MCF 10A (cell line): ENCODE measurements around the gene GPC5. TPM values are rescaled to one million over a fixed set of nuclear protein-coding genes. Genes with fewer than 3 reads are reported as not detected.
"Not testable (repeated sequence)": the region's sequence is repeated elsewhere in the genome, so short reads cannot be mapped to it uniquely, and the experiment has no call there.

ENCODE experiments used
- BruUV-seq: library from RNA; stranded (reverse); fragments of 400-500 nt; replicated peaks from 2 replicates; lab custom pipeline; 2021; lab: Mats Ljungman, UMichigan
- CTCF ChIA-PET: fragments of 300-600 bp; sonication (Branson Sonifier 250); formaldehyde crosslinking; extraction: SDS; loops from one replicate; lab custom pipeline; 2021; ENCODE audit warnings: antibody characterized with exemption, inconsistent platforms; lab: Yijun Ruan, JAX
- POLR2A ChIA-PET: fragments of 300-600, 350-650 bp; sonication (Branson Sonifier 250); formaldehyde crosslinking; extraction: SDS; loops from one replicate; lab custom pipeline; 2020; ENCODE audit warnings: antibody characterized with exemption, inconsistent platforms; lab: Yijun Ruan, JAX
- DNase-seq: peaks from one replicate; pipeline ENCODE4 v3.0.0-alpha.2; 2018; ENCODE audit not compliant: unreplicated experiment
- H3K27ac Mint-ChIP-seq: one replicate; pipeline ENCODE4 v1.8.0; 2022; ENCODE audit warnings: mild to moderate bottlenecking, low read depth, mixed read lengths; ENCODE audit not compliant: unreplicated experiment
- H3K27me3 Mint-ChIP-seq: one replicate; pipeline ENCODE4 v1.8.0; 2022; ENCODE audit warnings: mixed read lengths; ENCODE audit not compliant: insufficient read depth, unreplicated experiment
- H3K36me3 Mint-ChIP-seq: one replicate; pipeline ENCODE4 v1.8.0; 2022; ENCODE audit warnings: mild to moderate bottlenecking, moderate library complexity, mixed read lengths; ENCODE audit not compliant: insufficient read depth, unreplicated experiment
- H3K4me1 Mint-ChIP-seq: one replicate; pipeline ENCODE4 v1.8.0; 2022; ENCODE audit warnings: mixed read lengths; ENCODE audit not compliant: insufficient read depth, unreplicated experiment
- H3K4me3 Mint-ChIP-seq: one replicate; pipeline ENCODE4 v1.8.0; 2022; ENCODE audit warnings: mild to moderate bottlenecking, moderate library complexity, mixed read lengths; ENCODE audit not compliant: unreplicated experiment
- H3K9me3 Mint-ChIP-seq: one replicate; pipeline ENCODE4 v1.8.0; 2022; ENCODE audit warnings: mixed read lengths; ENCODE audit not compliant: unreplicated experiment
- intact Hi-C: fragments of 100-400 bp; cut with micrococcal nuclease; formaldehyde crosslinking; loops from 2 replicates; pipeline ENCODE4 v1.14.1; 2022
- total RNA-seq: library from RNA; stranded (reverse); gene quantifications from 2 replicates; pipeline ENCODE4 v1.2.3, GENCODE V29; 2022
- TF ChIP-seq, protein P1 (sequence below): fragments of 200-600 bp; IDR thresholded peaks from one replicate; pipeline ENCODE4 v1.8.0; 2022; ENCODE audit warnings: antibody characterized with exemption, mild to moderate bottlenecking; ENCODE audit not compliant: unreplicated experiment

Gene GPC5
- total RNA-seq, 1 experiment from 2014 or later: not detected

DNA sequence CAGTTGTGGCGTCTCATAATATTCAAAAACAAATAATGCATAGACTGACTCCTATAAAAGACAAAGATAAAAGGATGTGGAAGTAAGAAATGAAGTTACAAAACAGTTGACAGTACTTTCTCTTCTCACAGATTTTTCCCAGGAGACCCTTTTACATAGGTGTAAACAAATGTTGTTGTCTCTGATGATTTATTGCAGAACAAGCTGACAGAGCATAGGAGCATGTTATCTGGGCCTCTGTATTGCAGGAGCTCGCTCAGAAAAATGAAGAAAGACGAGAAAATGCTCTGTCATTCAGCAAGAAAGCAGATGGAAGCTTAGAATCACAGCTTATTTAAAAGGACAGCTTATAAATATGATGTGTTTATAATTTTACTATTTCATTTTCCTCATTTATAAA, 1474.6 kb downstream of the GPC5 start:
- Mint-ChIP-seq H3K36me3 (no peaks in the 10 kb centered on the region), H3K27ac (no peak overlapping the region), H3K9me3 (peaks cover 6% of the 10 kb centered on the region), H3K27me3 (no peaks in the 10 kb centered on the region), H3K4me3 (no peak overlapping the region), H3K4me1 (no peaks in the 10 kb centered on the region)
- CTCF ChIA-PET: interaction anchor here (0.5 kb wide), 1 partner anchor 21 kb away, joined by 3 read pairs; no protein-coding TSS in a partner anchor
- TF ChIP-seq, protein P1, sequence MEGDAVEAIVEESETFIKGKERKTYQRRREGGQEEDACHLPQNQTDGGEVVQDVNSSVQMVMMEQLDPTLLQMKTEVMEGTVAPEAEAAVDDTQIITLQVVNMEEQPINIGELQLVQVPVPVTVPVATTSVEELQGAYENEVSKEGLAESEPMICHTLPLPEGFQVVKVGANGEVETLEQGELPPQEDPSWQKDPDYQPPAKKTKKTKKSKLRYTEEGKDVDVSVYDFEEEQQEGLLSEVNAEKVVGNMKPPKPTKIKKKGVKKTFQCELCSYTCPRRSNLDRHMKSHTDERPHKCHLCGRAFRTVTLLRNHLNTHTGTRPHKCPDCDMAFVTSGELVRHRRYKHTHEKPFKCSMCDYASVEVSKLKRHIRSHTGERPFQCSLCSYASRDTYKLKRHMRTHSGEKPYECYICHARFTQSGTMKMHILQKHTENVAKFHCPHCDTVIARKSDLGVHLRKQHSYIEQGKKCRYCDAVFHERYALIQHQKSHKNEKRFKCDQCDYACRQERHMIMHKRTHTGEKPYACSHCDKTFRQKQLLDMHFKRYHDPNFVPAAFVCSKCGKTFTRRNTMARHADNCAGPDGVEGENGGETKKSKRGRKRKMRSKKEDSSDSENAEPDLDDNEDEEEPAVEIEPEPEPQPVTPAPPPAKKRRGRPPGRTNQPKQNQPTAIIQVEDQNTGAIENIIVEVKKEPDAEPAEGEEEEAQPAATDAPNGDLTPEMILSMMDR: no peak
- no TSS peak for BruUV-seq
- DNase-seq: no peak
- intact Hi-C loops: no loop called here
- POLR2A ChIA-PET: interaction anchor here (0.7 kb wide), 1 partner anchor 1353 kb away, joined by 3 read pairs; no protein-coding TSS in a partner anchor

GRCh38 chr13:92886535-92887077, 1488.2 kb downstream of the GPC5 start:
- POLR2A ChIA-PET: no interaction called here

GRCh38 chr13:92894447-92894846, 1496.0 kb downstream of the GPC5 start:
- DNase-seq: no peak
- no TSS peak for BruUV-seq
- intact Hi-C loops: loop anchor here (10.0 kb wide), 2 partner anchors 1180 to 1300 kb away; no protein-coding TSS in a partner anchor
- H3K4me1 Mint-ChIP-seq: peaks cover 8% of the 10 kb centered on the region
- H3K27me3 Mint-ChIP-seq: no peaks in the 10 kb centered on the region
- ChIA-PET POLR2A (interaction anchor here (0.8 kb wide), 1 partner anchor 334 kb away, joined by 3 read pairs; no protein-coding TSS in a partner anchor), CTCF (interaction anchor here (0.5 to 1.9 kb wide), 4 partner anchors 25 to 1540 kb away, joined by 3 to 8 read pairs (median 4); no protein-coding TSS in a partner anchor)
- TF ChIP-seq, protein P1: no peak
- H3K27ac Mint-ChIP-seq: no peak overlapping the region
- no peaks in the 10 kb centered on the region for H3K9me3 Mint-ChIP-seq
- H3K36me3 Mint-ChIP-seq: no peaks in the 10 kb centered on the region
- no peak overlapping the region for H3K4me3 Mint-ChIP-seq

More at GRCh38 chr13:92886535-92887077, 1488.2 kb downstream of the GPC5 start:
- Mint-ChIP-seq H3K4me1 (no peaks in the 10 kb centered on the region), H3K36me3 (no peaks in the 10 kb centered on the region), H3K4me3 (no peak overlapping the region), H3K9me3 (no peaks in the 10 kb centered on the region), H3K27ac (no peak overlapping the region), H3K27me3 (no peaks in the 10 kb centered on the region)
- DNase-seq: no peak
- TF ChIP-seq, protein P1: no peak
- no TSS peak for BruUV-seq
- intact Hi-C loops: no loop called here
- CTCF ChIA-PET: interaction anchor here (1.1 kb wide), 1 partner anchor 168 kb away, joined by 3 read pairs; no protein-coding TSS in a partner anchor

DNA sequence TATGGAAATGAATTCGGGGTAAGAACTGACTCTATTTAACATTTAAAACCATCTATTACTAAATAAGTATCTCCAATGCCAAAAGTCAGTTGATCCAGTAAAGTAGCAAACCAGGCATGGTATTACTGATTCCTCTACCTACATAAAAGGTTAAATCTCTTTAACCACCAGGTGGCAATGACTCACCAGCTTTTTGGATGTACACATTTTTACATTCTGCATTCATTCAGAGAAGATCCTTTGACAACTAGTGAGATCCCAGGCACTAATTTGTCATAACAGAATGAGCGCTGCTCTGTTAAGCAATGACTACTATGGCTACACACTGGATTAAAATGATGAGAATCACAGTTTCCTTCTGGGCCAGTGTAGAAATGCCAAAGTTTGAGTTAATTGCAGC, 1498.4 kb downstream of the GPC5 start:
- intact Hi-C loops: loop anchor here (2.0 to 10.0 kb wide), 4 partner anchors 330 to 1466 kb away; partner anchors contain the start of gene GPC6

GRCh38 chr13:92898946-92899345, 1500.5 kb downstream of the GPC5 start:
- H3K4me1 Mint-ChIP-seq: peaks cover 15% of the 10 kb centered on the region
- H3K9me3 Mint-ChIP-seq, H3K27me3 Mint-ChIP-seq, POLR2A ChIA-PET, H3K36me3 Mint-ChIP-seq, DNase-seq, CTCF ChIA-PET, H3K27ac Mint-ChIP-seq, BruUV-seq, H3K4me3 Mint-ChIP-seq: not testable (repeated sequence)
- intact Hi-C loops: loop anchor here (10.0 kb wide), 2 partner anchors 1176 to 1296 kb away; no protein-coding TSS in a partner anchor

More for the DNA sequence above, 1498.4 kb downstream of the GPC5 start:
- TF ChIP-seq, protein P1: peak; percentile 28
- H3K4me3 Mint-ChIP-seq: no peak overlapping the region
- H3K36me3 Mint-ChIP-seq: no peaks in the 10 kb centered on the region
- no peak overlapping the region for H3K27ac Mint-ChIP-seq
- H3K27me3 Mint-ChIP-seq: no peaks in the 10 kb centered on the region
- CTCF ChIA-PET: interaction anchor here (0.6 to 1.7 kb wide), 13 partner anchors 8 to 1725 kb away, joined by 3 to 8 read pairs (median 3); no protein-coding TSS in a partner anchor
- H3K4me1 Mint-ChIP-seq: peaks cover 13% of the 10 kb centered on the region
- H3K9me3 Mint-ChIP-seq: no peaks in the 10 kb centered on the region
- no TSS peak for BruUV-seq
- peak; percentile 64 for DNase-seq
- POLR2A ChIA-PET: interaction anchor here (0.7 to 0.9 kb wide), 2 partner anchors 331 to 1467 kb away, joined by 3 read pairs; no protein-coding TSS in a partner anchor
